Central memory CD4-positive, alpha-beta T cell (primary cell): ENCODE data around the gene LBH.

Experiments used
- DNase-seq: peaks from one replicate; pipeline ENCODE4 v3.0.0; 2022

The LBH gene

DNA sequence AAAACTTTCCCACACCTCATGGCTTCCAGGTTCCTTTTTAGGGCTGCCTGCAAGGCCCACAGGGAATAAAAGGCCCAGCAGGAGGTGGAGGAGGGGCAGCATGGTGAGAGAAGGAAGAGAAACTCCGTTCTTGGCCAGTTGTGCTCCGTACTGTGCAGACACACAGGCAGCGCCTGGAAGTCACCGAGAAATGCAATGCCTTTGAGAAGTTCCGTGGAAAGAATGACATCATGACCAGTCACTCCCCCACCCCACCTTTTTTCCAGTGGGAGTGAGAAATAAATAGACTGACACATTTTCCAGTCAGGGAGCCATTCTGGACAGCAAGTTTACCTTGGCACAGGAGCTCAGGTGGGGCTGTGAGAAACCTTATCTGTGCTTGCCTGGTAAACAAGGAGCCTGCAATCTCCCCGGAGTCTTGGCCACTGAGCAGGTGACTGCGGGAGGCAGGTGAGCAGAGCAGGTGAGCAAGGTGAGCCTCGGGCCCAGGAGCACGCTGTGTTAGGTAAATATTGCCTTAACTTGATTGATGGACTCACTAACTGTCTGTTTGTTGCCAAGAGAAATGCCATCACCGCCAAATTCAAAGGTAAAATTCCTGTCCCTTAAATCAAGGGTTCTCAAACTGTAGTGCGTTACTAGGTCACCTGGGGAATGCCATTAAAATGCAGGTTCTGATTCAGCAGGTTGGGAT lies 13.5 kb upstream of the LBH start:
- DNase-seq, result no peak

DNA sequence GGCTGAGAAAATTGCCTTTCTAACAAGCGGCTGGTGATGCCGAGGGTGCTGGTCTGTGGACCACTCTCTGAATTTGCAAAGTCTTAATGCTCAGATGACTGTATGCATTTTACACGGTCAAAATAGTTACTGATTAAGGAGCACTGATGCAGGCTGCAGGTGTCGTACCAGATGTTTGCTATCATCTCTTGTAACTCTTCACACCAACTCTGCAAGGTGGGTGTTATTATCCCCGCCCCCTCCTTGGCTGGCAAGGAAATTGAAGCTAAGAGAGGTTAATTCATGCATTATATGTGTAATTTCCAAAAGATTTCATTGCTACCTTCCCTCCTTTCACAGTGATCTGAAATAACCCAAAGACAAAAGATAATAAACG lies 13.0 kb upstream of the LBH start:
- no peak for DNase-seq

- DNase-seq, result no peak
Measured at GRCh38 chr2:30218814-30219213, 12.5 kb upstream of the LBH start.

DNA sequence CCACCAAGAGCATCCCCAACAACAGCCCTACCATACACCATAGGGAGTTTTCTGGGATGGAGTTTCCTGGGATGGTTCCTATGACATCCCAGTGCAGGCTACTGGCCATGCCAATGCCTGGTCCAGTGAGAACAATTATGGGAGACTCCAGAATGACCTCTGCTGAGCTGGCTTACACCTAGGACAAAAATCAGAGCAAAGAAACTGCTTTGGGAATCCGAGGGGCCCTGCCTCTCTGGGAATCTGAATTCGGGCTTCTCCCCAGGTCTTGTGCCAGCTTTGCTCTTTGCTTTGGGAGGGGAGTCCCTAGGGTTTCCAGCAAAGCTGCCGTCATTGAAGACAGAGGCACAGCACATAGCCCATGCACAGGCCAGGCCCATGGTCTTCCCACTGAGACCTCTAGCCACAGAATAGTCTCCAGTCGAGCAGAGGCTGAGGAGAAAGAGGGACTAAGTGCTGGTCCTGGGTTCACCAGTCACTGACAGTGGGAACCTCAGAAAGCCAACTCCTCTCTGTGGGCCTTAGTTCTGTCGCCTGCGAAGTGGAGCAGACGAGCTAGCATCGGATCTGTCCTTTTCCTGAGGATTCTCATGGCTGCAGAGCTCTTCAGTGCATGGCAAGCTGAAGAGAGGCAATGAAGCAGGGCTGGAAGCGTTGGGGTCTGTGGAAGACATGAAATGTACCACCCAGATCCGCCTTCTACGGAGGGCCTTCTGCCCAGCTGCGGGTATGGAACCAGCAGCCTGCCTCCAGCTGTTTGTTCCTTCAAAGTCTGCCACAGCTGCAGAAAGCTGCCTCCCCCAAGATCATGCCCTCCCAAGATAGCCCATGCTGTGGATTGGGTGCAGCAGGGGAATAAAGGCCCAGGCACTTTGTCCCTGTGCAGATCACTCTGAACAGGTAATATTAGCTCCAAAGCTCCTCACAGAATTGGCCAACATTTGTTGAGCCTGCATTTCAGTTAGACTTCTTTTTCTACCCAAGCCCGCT lies 11.2 kb upstream of the LBH start:
- DNase-seq, result no peak

GRCh38 chr2:30221531-30221930 lies 9.8 kb upstream of the LBH start:
- DNase-seq, result no peak

DNA sequence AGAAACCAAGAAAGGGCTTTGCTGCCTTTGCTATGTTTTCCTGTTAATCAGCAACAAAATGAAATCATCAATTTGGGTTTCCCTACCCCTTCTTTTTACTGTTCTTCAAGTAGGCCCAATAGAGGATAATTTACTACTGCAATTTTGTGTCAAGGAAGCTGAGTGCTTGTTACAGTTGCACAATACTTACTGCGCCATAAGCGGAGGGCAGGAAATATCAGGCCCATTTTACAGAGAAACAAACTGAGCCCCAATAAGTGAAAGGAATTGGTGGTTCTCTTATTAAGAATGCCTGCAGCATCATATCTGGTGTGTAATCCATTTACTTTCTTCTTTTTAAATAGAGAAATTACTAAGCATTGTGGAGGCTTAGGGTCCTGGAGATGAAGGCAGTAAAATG lies 9.3 kb upstream of the LBH start:
- no peak for DNase-seq

- no peak for DNase-seq
Measured at GRCh38 chr2:30222636-30223360, 8.5 kb upstream of the LBH start.

- peak; percentile 43 for DNase-seq
Measured at GRCh38 chr2:30223413-30223874, 7.9 kb upstream of the LBH start.

DNA sequence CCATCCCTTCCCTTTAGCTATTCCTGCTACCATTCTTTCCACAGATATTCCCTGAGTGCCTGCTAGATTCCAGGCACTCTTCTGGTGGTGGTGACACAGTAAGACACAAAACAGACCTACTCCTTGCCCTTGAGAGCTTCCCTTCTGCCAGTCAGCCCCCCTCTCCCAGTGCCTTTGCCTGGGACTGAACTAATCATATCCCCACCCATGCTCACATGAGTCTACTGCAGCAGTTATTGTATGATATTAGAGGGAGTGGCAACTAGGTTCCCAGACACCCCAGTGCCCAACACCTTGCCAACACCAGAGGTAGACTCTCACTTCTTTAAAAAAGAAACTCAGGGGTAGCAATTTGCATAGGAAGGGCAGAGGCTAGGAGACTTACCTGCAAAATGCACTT lies 7.2 kb upstream of the LBH start:
- no peak for DNase-seq

GRCh38 chr2:30225131-30225762 lies 6.1 kb upstream of the LBH start:
- peak; percentile 69 for DNase-seq

DNA sequence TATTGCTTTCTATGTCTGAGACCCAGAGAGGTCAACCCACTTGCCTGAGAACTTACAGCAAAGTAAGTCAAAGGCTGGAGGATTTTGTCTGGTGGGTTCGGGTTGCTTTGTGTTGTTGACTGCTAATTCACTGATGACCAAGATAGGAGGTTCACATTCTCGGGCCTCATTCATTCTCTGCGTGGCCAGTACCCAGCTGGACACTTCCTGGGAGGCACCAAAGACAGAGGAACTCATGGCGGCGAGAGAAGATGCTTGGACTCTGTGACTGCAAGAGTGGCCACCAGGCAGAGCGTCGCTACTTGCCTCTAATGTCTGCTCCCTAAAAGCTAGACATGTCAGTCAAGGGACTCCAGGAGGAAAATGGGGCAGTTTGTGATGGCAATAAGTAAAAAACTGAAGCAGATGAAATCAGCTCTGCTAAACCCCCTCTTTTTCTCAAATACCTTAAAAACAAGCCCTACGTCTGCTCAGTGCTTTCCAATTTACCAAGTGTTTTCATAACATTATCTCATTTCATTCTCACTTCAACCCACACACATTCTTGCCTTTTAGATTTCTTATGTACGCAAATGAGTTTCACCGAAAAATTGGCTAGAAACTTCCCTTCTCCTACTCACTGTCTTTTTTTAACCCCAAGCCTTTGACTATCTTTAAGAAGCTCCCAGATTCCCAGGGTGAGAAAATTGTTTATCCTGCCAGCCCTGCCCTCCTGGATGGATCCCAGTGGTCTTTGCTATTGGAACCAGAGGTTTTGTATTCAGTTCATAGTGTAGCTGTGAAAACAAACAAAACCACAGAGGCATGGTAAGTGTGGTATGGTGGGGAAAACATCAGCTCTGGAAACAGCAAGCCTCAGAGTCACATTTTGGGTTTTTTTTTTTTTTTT lies 4.9 kb upstream of the LBH start:
- DNase-seq, result peak; percentile 29

GRCh38 chr2:30229596-30229995 lies 1.7 kb upstream of the LBH start:
- no peak for DNase-seq

DNA sequence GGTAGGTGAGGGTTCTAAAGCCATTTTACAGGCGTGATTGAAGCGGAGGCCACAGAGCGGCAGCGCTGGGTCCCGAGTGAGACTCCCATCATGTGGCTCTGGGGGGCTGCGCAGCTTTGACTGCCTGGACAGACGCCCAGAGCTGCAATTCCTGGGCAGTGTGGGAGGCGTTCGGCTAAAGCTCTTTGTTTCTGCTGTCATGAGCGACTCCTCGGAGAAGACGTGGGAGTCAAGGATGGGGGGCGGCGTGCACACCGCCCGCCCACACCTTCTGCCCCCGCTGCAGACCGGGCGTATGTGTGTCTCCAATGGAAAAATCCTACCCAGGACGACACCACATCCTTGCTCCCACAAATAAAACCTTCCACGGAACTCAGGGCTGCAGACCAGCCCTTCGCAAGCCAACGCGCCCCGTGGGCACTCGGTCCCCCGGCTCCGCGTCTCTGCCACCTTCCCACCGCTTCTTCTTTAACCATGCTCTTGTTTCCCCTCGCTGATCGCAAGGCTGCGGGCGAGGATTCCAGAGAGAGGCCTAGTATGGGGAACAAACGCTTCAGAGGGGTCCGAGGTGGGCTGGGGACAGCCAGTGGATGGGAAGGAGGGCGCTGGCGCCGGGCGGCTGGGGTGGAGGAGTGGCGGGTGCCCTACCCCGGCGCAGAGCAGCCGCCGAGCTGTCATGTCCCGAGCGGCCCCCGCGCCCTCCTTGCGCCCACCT lies 680 bp upstream of the LBH start:
- DNase-seq, result no peak

GRCh38 chr2:30231996-30232800 lies 864 bp downstream of the LBH start:
- DNase-seq, result peak; percentile 84

- peak; percentile 54 for DNase-seq
Measured at GRCh38 chr2:30232801-30233130, 1.4 kb downstream of the LBH start.

- DNase-seq, result no peak
Measured at GRCh38 chr2:30233271-30234009, 2.1 kb downstream of the LBH start.

- peak; percentile 34 for DNase-seq
Measured at GRCh38 chr2:30234180-30234971, 3.0 kb downstream of the LBH start.

DNA sequence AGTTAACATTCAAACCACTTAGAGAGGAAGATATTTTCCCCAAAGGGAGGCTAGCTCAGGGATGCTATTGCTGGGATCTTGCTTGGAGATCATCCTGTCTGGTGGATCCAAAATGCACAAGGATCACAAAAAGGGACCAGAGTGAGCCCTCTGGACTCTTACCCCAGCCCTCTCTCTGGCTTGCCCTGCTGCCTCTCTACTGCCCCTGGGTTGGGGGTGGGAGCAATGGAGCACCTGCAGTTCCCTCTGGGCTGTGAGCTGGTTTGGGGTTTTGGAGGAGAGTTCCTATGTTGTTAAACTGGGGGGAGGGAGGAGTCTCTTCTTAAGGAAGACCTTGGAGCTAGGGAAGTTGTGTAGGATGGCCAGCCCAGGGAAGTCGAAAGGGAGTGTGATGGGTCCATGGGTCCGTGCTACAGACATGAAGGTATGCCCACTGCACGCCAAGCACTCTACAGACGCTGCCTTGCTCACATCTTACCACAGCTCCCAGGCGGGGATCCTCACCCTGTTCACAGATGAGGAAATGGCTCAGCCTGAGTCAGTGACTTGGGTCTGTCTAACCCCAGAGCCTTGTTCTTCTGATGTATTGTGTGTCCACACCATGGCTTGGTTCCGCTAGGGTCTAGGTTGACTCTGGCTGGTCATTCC lies 3.8 kb downstream of the LBH start:
- peak; percentile 37 for DNase-seq
